Thoracic aorta (tissue), 2 donors: Measurements from ENCODE around the gene BHLHE40. TPM values are rescaled to one million over a fixed set of nuclear protein-coding genes. Genes with fewer than 3 reads are reported as not detected.

Source experiments
- ATAC-seq: fragments of 150-250 bp; one replicate; pipeline ENCODE4 v1.8.0; 2017; ENCODE audit warnings: low read depth; ENCODE audit not compliant: insufficient number of reproducible peaks, low FRiP score
- DNase-seq: peaks from one replicate; pipeline ENCODE4 v3.0.0-alpha.2; 2020; ENCODE audit warnings: low spot score
- H3K27ac ChIP-seq, 2 donors: fragments of 200-600 bp; sonication (generic); 1 replicate in 1 of 2; 2 replicates in 1 of 2; pipeline ENCODE4 v1.5.1; 2016; ENCODE audit warnings: mild to moderate bottlenecking in 2 of 2, moderate library complexity in 2 of 2
- H3K27me3 ChIP-seq: fragments of 200-600 bp; sonication (generic); replicated peaks from 2 replicates; pipeline ENCODE4 v1.6.0; 2016; ENCODE audit warnings: mild to moderate bottlenecking; ENCODE audit not compliant: insufficient read depth
- H3K36me3 ChIP-seq: fragments of 200-600 bp; sonication (generic); one replicate; pipeline ENCODE4 v1.5.1; 2016
- H3K4me1 ChIP-seq, 2 donors: fragments of 200-600 bp; sonication (generic); 1 replicate in 1 of 2; 2 replicates in 1 of 2; pipeline versions ENCODE4 v1.5.1 to v1.6.0; 2016; ENCODE audit warnings: low read depth in 2 of 2, mild to moderate bottlenecking in 1 of 2; ENCODE audit not compliant: control insufficient read depth in 1 of 2
- H3K4me3 ChIP-seq: fragments of 200-600 bp; sonication (generic); 2 replicates; pipeline ENCODE4 v1.5.1; 2016; ENCODE audit warnings: mild to moderate bottlenecking
- H3K9me3 ChIP-seq: fragments of 200-600 bp; sonication (generic); 2 replicates; pipeline ENCODE4 v1.5.1; 2016
- total RNA-seq, 2 donors: library from RNA; depleted of rRNA; stranded (reverse); fragments of >200 nt; gene quantifications; one replicate each; pipeline versions ENCODE4 v1.1.0 to v1.2.3, GENCODE V29; 2016
- TF ChIP-seq, protein P1 (sequence below): fragments of 200-600 bp; sonication (generic); IDR thresholded peaks from one replicate; pipeline ENCODE4 v1.5.1; 2019; ENCODE audit warnings: antibody characterized with exemption

The BHLHE40 gene
- total RNA-seq, 2 donors from 2014 or later, result 47.2 to 109 TPM

DNA sequence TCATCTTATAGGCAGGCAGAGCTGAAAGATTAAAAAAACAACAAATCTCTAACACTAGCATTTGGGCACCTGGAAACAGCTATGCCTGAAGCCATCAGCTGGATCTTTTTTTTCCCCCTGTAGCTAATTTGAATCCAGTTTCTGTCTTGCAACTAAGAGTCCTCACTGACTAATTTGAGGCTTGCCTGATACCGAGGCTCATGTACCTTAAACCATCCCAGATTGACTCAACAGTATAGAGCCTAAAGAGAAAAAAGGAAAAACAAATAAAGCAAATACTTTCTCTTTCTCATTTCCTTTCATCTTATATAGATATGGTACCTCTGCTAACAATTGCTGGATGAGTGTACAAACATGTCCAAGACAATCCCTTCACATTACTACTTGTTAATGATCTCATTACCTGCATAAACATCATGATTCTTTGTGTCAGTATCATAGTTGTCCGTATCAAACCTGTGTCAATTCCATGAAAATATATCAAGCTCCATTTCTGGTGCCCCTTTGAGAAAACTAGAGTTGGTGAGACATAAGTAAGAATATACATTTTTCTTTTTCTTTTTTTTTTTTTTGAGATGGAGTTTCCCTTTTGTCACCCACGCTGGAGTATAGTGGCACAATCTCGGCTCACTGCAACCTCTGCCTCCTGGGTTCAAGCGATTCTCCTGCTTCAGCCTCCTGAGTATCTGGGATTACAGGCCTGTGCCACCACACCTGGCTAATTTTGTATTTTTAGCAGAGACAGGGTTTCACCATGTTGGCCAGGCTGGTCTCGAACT is 43.1 kb downstream of the BHLHE40 start:
- peak overlapping the region; percentile 57 to 69 for H3K27ac ChIP-seq
- ATAC-seq (no peak), DNase-seq (no peak)

DNA sequence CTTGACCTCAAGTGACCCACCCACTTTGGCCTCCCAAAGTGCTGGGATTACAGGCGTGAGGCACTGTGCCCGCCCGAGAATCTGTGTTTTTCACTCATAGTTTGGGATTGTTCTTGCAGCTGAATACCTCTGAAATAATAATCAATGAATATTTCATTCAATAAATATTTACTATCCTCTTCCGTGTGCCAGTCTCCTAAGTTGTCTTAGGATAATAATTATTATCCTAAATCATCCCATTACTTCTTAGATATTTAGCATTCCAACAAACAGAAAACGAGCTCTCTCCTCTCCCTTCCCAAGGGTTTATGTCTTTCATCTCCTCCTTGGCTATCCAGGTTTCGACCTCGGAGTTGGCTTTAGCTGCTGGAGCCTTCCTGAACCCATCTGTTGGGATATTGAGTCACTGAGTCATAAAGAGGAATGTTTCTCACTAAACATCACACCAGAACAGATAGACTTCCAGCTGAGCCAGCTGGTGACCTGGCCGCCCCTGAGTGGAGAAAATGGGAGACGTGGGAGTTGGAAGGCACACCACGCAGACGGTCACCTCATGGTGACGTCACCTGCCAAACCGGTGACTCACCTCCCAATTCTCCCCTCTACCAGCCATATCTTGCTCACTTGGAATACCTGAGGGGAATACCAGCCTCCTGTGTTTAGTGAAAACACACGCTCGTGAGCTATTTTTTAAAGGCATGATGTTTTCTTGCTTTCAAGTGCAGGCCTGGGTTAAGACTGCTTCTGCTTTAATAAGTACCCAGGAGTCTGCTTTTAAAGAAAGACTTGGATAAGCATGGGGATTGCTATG is 43.9 kb downstream of the BHLHE40 start:
- Histone ChIP-seq H3K27me3 (no peaks in the 10 kb centered on the region), H3K4me1 (peaks cover 4 to 28% of the 10 kb centered on the region in 2 donors), H3K9me3 (no peaks in the 10 kb centered on the region), H3K27ac (peak overlapping the region; percentile 57 to 69), H3K36me3 (no peaks in the 10 kb centered on the region), H3K4me3 (no peak overlapping the region)
- DNase-seq, result peak; percentile 51
- TF ChIP-seq, protein P1, sequence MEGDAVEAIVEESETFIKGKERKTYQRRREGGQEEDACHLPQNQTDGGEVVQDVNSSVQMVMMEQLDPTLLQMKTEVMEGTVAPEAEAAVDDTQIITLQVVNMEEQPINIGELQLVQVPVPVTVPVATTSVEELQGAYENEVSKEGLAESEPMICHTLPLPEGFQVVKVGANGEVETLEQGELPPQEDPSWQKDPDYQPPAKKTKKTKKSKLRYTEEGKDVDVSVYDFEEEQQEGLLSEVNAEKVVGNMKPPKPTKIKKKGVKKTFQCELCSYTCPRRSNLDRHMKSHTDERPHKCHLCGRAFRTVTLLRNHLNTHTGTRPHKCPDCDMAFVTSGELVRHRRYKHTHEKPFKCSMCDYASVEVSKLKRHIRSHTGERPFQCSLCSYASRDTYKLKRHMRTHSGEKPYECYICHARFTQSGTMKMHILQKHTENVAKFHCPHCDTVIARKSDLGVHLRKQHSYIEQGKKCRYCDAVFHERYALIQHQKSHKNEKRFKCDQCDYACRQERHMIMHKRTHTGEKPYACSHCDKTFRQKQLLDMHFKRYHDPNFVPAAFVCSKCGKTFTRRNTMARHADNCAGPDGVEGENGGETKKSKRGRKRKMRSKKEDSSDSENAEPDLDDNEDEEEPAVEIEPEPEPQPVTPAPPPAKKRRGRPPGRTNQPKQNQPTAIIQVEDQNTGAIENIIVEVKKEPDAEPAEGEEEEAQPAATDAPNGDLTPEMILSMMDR, result no peak
- ATAC-seq, result peak; percentile 20

More for the DNA sequence above, 43.1 kb downstream of the BHLHE40 start:
- Histone ChIP-seq H3K27me3 (no peaks in the 10 kb centered on the region), H3K4me3 (no peak overlapping the region), H3K36me3 (no peaks in the 10 kb centered on the region), H3K9me3 (no peaks in the 10 kb centered on the region), H3K4me1 (peaks cover 9 to 34% of the 10 kb centered on the region in 2 donors)
- TF ChIP-seq, protein P1, result no peak

DNA sequence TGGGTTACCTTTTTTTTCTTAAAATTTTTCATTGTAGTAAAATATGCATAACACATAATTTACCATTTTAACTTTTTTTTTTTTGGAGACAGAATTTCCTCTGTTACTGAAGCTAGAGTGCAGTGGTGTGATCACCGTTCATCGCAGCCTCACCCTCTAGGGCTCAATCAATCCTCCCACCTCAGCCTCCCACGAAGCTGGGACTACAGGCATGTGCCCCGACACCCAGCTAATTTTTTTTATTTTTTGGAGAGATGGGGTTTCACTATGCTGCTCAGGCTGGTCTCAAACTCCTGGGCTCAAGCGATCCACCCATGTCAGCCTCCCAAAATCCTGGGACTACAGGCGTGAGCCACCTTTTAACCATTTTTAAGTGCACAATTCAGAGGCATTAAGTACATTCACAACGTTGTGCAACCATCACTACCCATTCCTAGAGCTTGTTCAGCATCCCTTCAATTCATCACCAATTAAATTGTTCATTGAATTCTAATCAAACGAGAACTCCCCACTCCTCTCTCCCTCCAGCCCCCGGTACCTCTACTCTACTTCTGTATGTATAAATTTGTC is 44.6 kb downstream of the BHLHE40 start:
- Histone ChIP-seq H3K27ac (peak overlapping the region; percentile 57 to 69), H3K4me1 (peaks cover 4 to 21% of the 10 kb centered on the region in 2 donors), H3K27me3 (no peaks in the 10 kb centered on the region), H3K36me3 (no peaks in the 10 kb centered on the region), H3K9me3 (no peaks in the 10 kb centered on the region), H3K4me3 (no peak overlapping the region)
- TF ChIP-seq, protein P1, result no peak
- ATAC-seq (no peak), DNase-seq (no peak)

DNA sequence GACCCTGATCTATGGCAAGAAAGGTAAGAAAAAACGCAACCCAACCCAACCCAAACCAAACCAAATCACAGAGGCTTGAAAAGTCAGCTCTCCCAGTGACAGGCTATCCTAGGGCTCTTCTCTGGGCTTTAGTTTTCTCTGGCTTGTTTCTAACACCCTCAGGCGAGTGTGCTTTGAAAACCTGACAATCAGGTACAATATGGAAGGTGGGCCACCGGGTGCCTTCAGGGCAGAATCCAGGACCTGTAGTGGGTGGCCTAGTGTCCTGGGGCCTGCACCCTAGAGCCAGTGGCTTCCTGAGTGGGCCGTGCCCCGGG is 46.8 kb downstream of the BHLHE40 start:
- no peak for DNase-seq
- Histone ChIP-seq H3K27me3 (no peaks in the 10 kb centered on the region), H3K4me3 (peak overlapping the region; percentile 76), H3K4me1 (peaks cover 4 to 19% of the 10 kb centered on the region in 2 donors), H3K36me3 (no peaks in the 10 kb centered on the region), H3K9me3 (no peaks in the 10 kb centered on the region), H3K27ac (peak overlapping the region; percentile 86 to 94)
- ATAC-seq, result no peak
- TF ChIP-seq, protein P1, result no peak

DNA sequence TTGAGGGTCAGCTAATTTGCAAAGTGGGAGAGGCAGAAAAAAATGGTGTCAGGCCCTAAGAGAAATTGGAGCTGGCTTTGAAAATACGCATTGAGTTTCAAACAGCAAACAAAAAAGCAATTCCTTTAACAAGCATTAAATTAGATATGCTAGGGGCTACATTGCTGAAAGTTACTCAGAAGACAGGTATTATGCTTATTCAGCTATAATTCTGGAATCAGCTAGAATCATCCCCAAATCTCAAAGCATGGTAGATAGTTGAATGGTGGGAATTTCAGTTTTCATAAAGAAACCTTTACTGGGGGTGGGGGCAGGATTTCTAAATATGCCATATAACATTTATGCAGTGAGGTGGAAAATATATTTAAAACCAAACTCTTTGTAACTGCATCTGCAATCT is 50.5 kb downstream of the BHLHE40 start:
- Histone ChIP-seq H3K4me3 (no peak overlapping the region), H3K36me3 (no peaks in the 10 kb centered on the region), H3K27ac (no peak overlapping the region), H3K4me1 (peaks cover 0 to 5% of the 10 kb centered on the region in 2 donors), H3K27me3 (no peaks in the 10 kb centered on the region), H3K9me3 (no peaks in the 10 kb centered on the region)
- DNase-seq (no peak), ATAC-seq (no peak)
- TF ChIP-seq, protein P1, result no peak
